ENCODE results near the gene RESF1.
A peak's percentile ranks its signal among the peaks of the same experiment; 100 is the strongest.

Gene RESF1

DNA sequence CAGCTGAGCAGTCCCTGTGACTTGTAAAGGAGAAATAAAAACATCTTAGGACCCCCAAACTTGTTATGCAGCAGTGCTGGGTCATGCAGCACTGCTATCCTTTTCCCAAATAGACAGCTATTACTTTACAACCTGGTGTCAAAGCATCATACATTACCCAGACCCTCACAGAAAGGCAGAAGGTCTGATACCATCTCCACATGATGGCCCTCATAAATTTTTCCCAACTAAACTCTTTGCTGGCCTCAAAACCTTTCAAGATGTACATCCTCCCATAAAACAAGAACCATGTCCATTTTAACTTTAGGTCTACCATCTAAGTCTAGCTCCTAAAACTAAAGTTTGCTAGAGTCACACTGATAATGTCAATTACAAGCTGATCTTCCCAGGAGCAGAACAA is 8.7 kb upstream of the RESF1 start:
- TF ChIP-seq, protein P1, sequence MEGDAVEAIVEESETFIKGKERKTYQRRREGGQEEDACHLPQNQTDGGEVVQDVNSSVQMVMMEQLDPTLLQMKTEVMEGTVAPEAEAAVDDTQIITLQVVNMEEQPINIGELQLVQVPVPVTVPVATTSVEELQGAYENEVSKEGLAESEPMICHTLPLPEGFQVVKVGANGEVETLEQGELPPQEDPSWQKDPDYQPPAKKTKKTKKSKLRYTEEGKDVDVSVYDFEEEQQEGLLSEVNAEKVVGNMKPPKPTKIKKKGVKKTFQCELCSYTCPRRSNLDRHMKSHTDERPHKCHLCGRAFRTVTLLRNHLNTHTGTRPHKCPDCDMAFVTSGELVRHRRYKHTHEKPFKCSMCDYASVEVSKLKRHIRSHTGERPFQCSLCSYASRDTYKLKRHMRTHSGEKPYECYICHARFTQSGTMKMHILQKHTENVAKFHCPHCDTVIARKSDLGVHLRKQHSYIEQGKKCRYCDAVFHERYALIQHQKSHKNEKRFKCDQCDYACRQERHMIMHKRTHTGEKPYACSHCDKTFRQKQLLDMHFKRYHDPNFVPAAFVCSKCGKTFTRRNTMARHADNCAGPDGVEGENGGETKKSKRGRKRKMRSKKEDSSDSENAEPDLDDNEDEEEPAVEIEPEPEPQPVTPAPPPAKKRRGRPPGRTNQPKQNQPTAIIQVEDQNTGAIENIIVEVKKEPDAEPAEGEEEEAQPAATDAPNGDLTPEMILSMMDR (IDR thresholded peaks at IDR 0.05; ENCODE audit: insufficient read depth, low read depth, low read length, missing control alignments) = no peak
- no peak overlapping the region for H3K4me3 ChIP-seq (ENCODE audit: low read depth, low read length)
- DNase-seq (ENCODE audit: low read depth) = no peak

DNA sequence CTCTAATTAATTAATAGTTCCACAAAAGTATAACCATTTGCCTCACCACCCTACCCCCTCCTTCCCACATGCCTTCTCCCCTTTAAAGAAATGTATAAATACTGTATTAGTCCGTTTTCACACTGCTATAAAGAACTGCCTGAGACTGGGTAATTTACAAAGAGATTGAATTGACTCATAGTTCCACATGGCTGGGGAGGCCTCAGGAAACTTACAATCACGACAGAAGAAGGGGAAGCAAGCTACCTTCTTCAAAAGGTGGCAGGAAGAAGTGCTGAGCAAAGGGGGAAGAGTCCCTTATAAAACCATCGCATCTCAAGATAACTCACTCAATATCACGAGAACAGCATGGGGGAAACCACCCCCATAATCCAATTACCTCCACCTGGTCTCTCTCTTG is 8.2 kb upstream of the RESF1 start:
- no peak overlapping the region for H3K4me3 ChIP-seq (ENCODE audit: low read depth, low read length)
- DNase-seq (ENCODE audit: low read depth) = peak; percentile 55
- TF ChIP-seq, protein P1 (IDR thresholded peaks at IDR 0.05; ENCODE audit: insufficient read depth, low read depth, low read length, missing control alignments) = no peak

DNA sequence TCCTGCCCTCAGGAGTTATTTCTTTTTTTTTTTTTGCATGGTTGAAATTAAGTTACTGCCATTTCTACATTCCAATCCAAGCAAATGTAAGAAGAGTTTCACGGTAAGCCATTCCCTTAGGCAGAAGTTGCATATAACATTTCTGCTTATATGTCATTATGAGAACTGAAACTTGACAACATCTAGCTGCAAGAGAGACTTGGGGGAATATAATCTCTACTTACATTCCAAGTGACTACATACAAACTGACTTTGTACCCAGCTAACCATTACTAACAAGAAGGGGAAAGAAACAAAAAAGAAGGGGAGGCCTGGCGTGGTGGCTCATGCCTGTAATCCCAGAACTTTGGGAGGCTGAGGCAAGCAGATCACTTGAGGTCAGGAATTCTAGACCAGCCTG is 7.3 kb upstream of the RESF1 start:
- H3K4me3 ChIP-seq (ENCODE audit: low read depth, low read length) = no peak overlapping the region
- TF ChIP-seq, protein P1 (IDR thresholded peaks at IDR 0.05; ENCODE audit: insufficient read depth, low read depth, low read length, missing control alignments) = no peak
- peak; percentile 41 for DNase-seq (ENCODE audit: low read depth)

DNA sequence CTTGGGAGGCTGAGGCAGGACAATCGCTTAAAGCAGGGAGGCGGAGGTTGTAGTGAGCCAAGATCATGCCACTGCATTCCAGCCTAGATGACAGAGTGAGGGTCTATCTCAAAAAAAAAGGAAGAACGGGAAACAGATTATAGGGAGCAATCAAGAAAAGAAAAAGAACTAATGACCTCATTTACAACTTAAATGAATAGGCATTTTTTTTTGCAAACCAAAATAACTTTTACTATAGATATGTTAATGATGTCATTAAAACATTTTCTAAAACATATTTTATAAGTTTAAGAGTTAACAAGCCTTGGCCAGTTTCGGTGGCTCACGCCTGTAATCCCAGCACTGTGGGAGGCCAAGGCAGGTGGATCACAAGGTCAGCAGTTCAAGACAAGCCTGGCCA is 6.8 kb upstream of the RESF1 start:
- no peak overlapping the region for H3K4me3 ChIP-seq (ENCODE audit: low read depth, low read length)
- no peak for DNase-seq (ENCODE audit: low read depth)
- TF ChIP-seq, protein P1 (IDR thresholded peaks at IDR 0.05; ENCODE audit: insufficient read depth, low read depth, low read length, missing control alignments) = no peak

DNA sequence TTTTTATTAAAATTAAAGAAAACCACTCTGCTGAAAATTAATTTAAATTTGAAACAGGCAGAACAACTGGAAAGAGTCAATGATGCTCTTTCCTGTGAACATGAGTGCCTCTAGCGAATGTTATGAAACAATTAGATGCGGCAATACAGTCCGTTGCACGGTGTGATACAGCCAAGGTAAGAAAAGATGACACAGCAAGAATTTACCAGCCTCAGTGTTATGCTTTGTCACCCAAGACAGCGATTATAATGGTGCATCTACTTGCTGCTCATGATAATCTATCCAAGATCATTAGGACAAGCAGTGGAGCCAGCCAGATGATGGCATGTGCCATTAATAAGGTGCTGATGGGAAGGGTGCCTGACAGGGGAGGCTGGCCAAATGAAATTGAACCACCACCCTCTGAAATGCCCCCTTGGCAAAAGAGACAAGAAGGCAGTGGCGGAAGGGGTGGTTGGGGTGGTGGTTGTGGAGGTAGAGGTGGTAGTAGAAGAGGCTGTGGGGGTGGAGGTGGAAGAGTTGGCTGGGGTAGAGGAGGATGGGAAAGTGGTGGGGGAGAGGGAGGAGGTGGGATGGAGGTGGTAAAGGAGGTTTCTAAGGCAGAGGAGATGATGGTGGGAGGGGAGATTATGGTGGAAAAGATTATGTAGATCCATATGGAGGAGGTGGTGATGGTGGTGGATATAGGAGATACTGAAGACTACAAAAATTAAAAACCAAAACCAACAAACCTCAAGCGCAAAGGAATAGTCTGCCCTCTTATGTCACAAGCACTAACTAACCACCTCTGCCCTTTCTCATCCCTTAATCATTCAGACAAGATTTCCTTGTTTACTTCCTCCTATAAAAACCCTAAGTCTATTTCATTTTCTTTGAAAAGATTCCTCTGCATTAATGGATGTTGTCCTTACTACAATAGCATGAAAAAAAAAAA is 4.0 kb upstream of the RESF1 start:
- TF ChIP-seq, protein P1 (IDR thresholded peaks at IDR 0.05; ENCODE audit: insufficient read depth, low read depth, low read length, missing control alignments) = no peak
- no peak overlapping the region for H3K4me3 ChIP-seq (ENCODE audit: low read depth, low read length)
- no peak for DNase-seq (ENCODE audit: low read depth)

DNA sequence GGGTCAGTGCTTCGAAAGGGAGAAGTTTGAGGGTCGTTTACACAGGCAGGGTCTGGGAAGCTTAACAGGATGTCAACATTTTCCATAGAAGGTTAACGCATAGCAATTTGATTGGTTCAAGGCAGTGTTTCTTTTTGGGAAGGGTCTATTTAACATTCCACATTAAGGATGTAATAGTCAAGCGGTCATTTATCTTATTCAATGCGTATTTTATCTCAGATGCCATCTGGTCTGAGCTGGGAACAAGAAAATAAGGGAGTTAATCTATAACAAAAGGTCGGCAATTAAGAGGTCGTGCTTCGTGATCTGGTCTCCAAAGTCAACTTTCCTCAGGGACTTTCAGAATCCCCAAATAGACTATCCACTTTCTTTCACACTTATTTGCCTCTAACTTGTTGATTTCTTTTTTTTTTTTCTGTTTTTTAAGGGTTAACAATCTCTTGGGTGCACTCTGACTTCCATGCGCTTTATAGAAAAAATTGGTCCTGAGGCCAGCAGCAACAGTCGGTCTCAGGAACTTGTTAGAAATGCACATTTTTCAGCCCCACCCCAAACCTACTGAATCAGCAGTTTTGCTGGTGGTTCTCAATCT is 550 bp upstream of the RESF1 start:
- no peak for DNase-seq (ENCODE audit: low read depth)
- TF ChIP-seq, protein P1 (IDR thresholded peaks at IDR 0.05; ENCODE audit: insufficient read depth, low read depth, low read length, missing control alignments) = no peak
- peak overlapping the region; percentile 74 for H3K4me3 ChIP-seq (ENCODE audit: low read depth, low read length)
